Fibroblast of pulmonary artery (primary cell): ENCODE results near the gene SLC10A6.
"Not testable (repeated sequence)": the region's sequence is repeated elsewhere in the genome, so short reads cannot be mapped to it uniquely, and the experiment has no call there.

Experiments used
- DNase-seq: peaks from one replicate; pipeline ENCODE4 v3.0.0-alpha.2; 2010; ENCODE audit warnings: low read depth
- H3K4me3 ChIP-seq: replicated peaks from 2 replicates; pipeline ENCODE4 v1.5.1; 2011; ENCODE audit warnings: low read depth, mild to moderate bottlenecking, control low read depth, low read length, moderate library complexity
- CTCF ChIP-seq: IDR thresholded peaks from 2 replicates; pipeline ENCODE4 v1.5.1; 2011; ENCODE audit warnings: mild to moderate bottlenecking, control low read depth, low read length, inconsistent platforms; ENCODE audit errors: missing control alignments

Gene SLC10A6

GRCh38 chr4:86892636-86892960 lies 43.4 kb upstream of the SLC10A6 start:
- DNase-seq = peak; percentile 30

GRCh38 chr4:86891762-86892635 lies 42.8 kb upstream of the SLC10A6 start, which contains the start of gene C4orf36:
Gene C4orf36, minus strand, starts transcription at chr4:86892422. Its CDS starts 902 bp downstream, at chr4:86891520.
- DNase-seq = peak; percentile 41

More at GRCh38 chr4:86892636-86892960, 43.4 kb upstream of the SLC10A6 start:
- no peak for TF ChIP-seq CTCF
- peak overlapping the region; percentile 69 for H3K4me3 ChIP-seq

GRCh38 chr4:86890790-86891189 lies 41.6 kb upstream of the SLC10A6 start:
- no peak overlapping the region for H3K4me3 ChIP-seq
- no peak for DNase-seq
- no peak for TF ChIP-seq CTCF

More at GRCh38 chr4:86891762-86892635, 42.8 kb upstream of the SLC10A6 start, which contains the start of gene C4orf36:
- no peak for TF ChIP-seq CTCF
- peak within 1 kb of the TSS; percentile 69 for H3K4me3 ChIP-seq

- no peak for DNase-seq
- no peak for TF ChIP-seq CTCF
- no peak overlapping the region for H3K4me3 ChIP-seq
Measured at GRCh38 chr4:86879641-86880040, 30.5 kb upstream of the SLC10A6 start.

- TF ChIP-seq CTCF = no peak
- DNase-seq = no peak
- no peak overlapping the region for H3K4me3 ChIP-seq
Measured at GRCh38 chr4:86878640-86879039, 29.5 kb upstream of the SLC10A6 start.

GRCh38 chr4:86876894-86877685 lies 27.9 kb upstream of the SLC10A6 start:
- H3K4me3 ChIP-seq = no peak overlapping the region
- TF ChIP-seq CTCF = no peak
- no peak for DNase-seq

- not testable (repeated sequence) for DNase-seq, H3K4me3 ChIP-seq
Measured at GRCh38 chr4:86875436-86875835, 26.3 kb upstream of the SLC10A6 start.
